HG03159 (cell line): ENCODE results near the gene GIPC1.

Experiments used
- ATAC-seq: cut with Tn5 transposase; IDR thresholded peaks from one replicate; pipeline ENCODE4 v1.9.1; 2021; ENCODE audit warnings: mild to moderate bottlenecking, moderate library complexity; ENCODE audit not compliant: unreplicated experiment

The GIPC1 gene

GRCh38 chr19:14495672-14496028, 277 bp downstream of the GIPC1 start:
- peak; percentile 35 for ATAC-seq

- ATAC-seq: no peak
Observed at GRCh38 chr19:14494910-14495671, 836 bp downstream of the GIPC1 start.

GRCh38 chr19:14494411-14494810, 1.5 kb downstream of the GIPC1 start:
- ATAC-seq: no peak

GRCh38 chr19:14492756-14493337, 3.1 kb downstream of the GIPC1 start:
- ATAC-seq: no peak

- no peak for ATAC-seq
Observed at GRCh38 chr19:14487370-14488125, 8.4 kb downstream of the GIPC1 start.

- ATAC-seq: no peak
Observed at GRCh38 chr19:14482172-14482941, 13.6 kb downstream of the GIPC1 start.

- ATAC-seq: no peak
Observed at GRCh38 chr19:14480700-14481079, 15.2 kb downstream of the GIPC1 start.

- ATAC-seq: no peak
Observed at GRCh38 chr19:14479975-14480699, 15.8 kb downstream of the GIPC1 start.

GRCh38 chr19:14479309-14479974, 16.5 kb downstream of the GIPC1 start:
- no peak for ATAC-seq

- no peak for ATAC-seq
Observed at GRCh38 chr19:14478113-14478545, 17.8 kb downstream of the GIPC1 start.

- ATAC-seq: no peak
Observed at GRCh38 chr19:14477418-14478112, 18.4 kb downstream of the GIPC1 start.

GRCh38 chr19:14476673-14477401, 19.1 kb downstream of the GIPC1 start:
- ATAC-seq: no peak

- no peak for ATAC-seq
Observed at GRCh38 chr19:14476327-14476672, 19.6 kb downstream of the GIPC1 start.

- ATAC-seq: no peak
Observed at GRCh38 chr19:14475251-14476073, 20.5 kb downstream of the GIPC1 start, which contains the start of gene PTGER1. PTGER1 (minus strand) TSS chr19:14475354; CDS start chr19:14474320, 1,034 bp downstream.

GRCh38 chr19:14474827-14475226, 21.1 kb downstream of the GIPC1 start:
- no peak for ATAC-seq

- no peak for ATAC-seq
Observed at GRCh38 chr19:14473978-14474578, 21.8 kb downstream of the GIPC1 start.
